Measurements from ENCODE around the gene SOAT2. TPM values are rescaled to one million over a fixed set of nuclear protein-coding genes. Genes with fewer than 3 reads are reported as not detected.

Gene SOAT2
- total RNA-seq, 4 donors from 2014 or later = 0.82 TPM; not detected in 3

DNA sequence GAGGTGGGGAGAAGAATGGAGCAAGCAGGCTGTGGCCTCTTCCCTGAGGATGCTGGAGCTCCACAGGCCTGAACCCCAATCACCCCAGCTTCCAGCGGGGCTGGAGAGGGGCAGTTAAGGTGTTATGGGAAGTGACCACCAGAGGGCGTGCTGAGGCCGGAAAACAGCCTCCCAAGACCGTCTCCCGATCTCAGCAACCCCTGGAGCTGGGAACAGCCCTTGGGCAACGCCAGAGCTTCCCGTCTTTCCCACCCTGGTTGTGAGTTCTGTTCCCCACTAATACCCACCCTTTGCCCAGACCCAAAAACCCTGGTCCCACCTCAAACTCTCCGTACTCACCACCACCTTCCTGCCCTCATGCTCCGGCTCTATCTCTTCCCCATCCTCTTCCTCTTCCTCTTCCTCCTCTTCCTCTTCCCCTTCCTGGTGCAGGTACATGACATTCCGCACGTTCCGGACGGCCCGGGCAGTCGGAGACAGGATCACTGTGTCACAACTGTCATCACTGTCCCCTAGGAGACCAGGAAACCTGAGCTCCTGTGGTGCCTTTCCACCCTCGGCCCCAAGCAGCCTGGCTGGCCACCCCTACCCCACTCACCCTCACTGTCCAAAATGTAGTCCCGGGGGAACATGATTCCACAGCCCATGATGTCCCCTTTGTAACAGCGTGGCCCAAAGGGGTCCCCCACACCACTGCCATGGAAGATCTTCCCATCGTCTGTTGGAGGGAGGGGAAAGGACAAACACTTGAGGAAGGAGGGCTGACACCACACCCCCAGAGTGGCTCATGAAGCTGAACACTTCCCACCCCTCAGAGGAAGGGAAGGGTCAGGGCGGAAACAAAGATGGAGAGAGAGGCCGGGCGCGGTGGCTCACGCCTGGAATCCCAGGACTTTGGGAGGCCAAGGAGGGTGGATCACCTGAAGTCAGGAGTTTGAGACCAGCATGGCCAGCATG, 37.0 kb upstream of the SOAT2 start:
- DNase-seq = peak; percentile 87 to 89
- intact Hi-C loops (cut with DNase I; ENCODE audit: low total_unique reads) = loop anchor here (2.0 to 10.0 kb wide), 2 partner anchors 33 to 129 kb away; no protein-coding TSS in a partner anchor
- Histone ChIP-seq H3K9me3 (no peaks in the 10 kb centered on the region), H3K4me1 (peaks cover 0 to 19% of the 10 kb centered on the region in 2 donors), H3K36me3 (no peaks in the 10 kb centered on the region), H3K27ac (peak overlapping the region; percentile 82 to 86), H3K4me3 (no peak overlapping the region), H3K27me3 (no peaks in the 10 kb centered on the region)
- TF ChIP-seq, protein P1, sequence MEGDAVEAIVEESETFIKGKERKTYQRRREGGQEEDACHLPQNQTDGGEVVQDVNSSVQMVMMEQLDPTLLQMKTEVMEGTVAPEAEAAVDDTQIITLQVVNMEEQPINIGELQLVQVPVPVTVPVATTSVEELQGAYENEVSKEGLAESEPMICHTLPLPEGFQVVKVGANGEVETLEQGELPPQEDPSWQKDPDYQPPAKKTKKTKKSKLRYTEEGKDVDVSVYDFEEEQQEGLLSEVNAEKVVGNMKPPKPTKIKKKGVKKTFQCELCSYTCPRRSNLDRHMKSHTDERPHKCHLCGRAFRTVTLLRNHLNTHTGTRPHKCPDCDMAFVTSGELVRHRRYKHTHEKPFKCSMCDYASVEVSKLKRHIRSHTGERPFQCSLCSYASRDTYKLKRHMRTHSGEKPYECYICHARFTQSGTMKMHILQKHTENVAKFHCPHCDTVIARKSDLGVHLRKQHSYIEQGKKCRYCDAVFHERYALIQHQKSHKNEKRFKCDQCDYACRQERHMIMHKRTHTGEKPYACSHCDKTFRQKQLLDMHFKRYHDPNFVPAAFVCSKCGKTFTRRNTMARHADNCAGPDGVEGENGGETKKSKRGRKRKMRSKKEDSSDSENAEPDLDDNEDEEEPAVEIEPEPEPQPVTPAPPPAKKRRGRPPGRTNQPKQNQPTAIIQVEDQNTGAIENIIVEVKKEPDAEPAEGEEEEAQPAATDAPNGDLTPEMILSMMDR (IDR thresholded peaks at IDR 0.05) = peak; percentile 88 to 96 (median 92)
- peak in 1 of 2 donors; percentile 26 for TF ChIP-seq POLR2A (IDR thresholded peaks at IDR 0.05)

DNA sequence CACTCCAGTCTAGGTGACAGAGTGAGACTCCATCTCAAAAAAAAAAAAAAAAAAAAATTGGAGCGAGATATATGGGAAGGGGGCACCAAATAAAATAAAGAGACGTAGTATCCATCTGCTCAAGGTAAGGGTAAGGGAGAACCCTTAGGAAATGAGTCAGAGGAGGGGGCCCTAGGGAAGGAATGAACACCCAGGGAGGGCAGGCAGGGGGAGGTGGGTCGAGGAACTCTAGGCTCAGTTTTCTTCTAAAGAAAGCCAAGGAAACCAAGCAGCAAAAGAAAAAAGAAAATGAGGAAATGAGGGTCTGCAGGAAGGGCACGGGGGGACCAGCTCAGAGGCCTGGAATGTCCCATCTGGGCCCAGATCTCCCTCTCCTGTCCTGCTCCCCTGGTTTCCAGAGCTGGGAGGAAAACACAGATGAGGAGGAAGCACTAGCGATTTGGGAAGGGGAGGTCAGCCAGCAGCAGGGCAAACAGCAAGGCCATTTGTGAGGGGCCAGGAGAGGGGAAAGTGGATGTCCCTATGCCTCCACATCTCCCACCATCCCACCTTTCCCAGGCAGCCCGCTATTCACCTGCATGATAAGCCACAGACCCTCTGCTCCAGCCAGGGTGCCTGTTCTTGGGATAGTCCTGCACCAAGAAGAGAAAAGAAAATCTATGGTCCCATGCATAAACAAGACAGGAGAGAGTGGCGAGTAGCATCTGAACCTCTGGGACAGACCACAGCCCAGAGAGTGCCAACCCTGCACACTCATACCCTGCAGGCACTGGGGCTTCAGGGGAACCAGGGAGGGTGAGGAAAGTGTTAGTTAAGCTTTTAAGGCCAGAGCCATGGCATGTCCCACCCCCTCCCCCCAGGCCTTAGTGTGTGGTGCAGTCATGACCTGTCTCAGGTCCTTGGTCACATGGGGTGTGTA, 36.0 kb upstream of the SOAT2 start:
- DNase-seq = peak in 1 of 2 donors; percentile 14
- H3K27ac ChIP-seq = peak overlapping the region; percentile 86 to 89
- no peaks in the 10 kb centered on the region for H3K36me3 ChIP-seq
- no peaks in the 10 kb centered on the region for H3K27me3 ChIP-seq
- H3K9me3 ChIP-seq = no peaks in the 10 kb centered on the region
- H3K4me1 ChIP-seq = peaks cover 2 to 12% of the 10 kb centered on the region in 2 donors
- no peak overlapping the region for H3K4me3 ChIP-seq
- intact Hi-C loops (cut with DNase I; ENCODE audit: low total_unique reads) = loop anchor here (2.0 to 10.0 kb wide), 2 partner anchors 31 to 127 kb away; no protein-coding TSS in a partner anchor
- no peak for TF ChIP-seq POLR2A (IDR thresholded peaks at IDR 0.05)
- TF ChIP-seq, protein P1 (IDR thresholded peaks at IDR 0.05) = no peak

DNA sequence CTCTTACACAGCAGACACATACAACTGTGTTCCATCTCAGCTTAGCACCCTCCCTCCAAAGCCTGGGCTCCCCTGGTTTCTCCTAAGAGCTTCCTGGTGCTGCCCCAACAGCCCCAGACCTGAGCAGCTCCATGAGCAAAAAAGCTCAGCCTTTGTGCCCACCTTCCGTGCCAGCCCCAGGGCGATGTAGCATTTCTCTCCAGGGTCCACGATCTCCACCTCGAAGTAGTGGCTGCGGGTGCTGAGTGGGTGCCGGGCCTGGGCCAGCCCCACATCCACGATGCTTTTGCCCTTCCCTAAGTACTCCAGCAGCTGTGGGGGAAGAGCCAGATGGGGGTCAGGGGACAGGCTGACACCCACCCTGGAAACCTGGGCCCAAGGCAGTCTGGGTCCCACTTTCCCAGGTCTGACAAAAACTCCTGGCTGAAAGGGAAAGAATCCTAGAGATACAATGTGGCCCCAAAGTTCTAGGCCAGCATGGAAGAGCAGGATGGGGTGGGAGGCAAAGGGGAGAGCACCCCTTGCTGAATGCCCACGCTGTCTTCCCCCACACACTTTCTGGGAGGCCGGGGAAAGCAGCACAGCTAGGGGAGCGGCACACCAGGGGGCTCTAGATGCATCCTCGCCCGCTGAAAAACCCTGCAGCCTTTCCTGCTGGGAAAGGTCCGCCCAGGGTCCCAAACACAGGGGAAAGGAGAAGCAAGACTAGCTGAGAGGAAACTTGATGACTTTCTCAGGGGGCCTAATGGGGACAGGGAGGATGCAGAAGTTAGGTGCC, 35.1 kb upstream of the SOAT2 start:
- Histone ChIP-seq H3K9me3 (no peaks in the 10 kb centered on the region), H3K27me3 (no peaks in the 10 kb centered on the region), H3K27ac (peak overlapping the region; percentile 86 to 89), H3K36me3 (no peaks in the 10 kb centered on the region), H3K4me3 (no peak overlapping the region), H3K4me1 (peaks cover 9 to 17% of the 10 kb centered on the region in 2 donors)
- peak in 1 of 2 donors; percentile 19 for DNase-seq
- intact Hi-C loops (cut with DNase I; ENCODE audit: low total_unique reads) = loop anchor here (2.0 to 10.0 kb wide), 2 partner anchors 31 to 127 kb away; no protein-coding TSS in a partner anchor
- TF ChIP-seq, protein P1 (IDR thresholded peaks at IDR 0.05) = no peak
- no peak for TF ChIP-seq POLR2A (IDR thresholded peaks at IDR 0.05)

DNA sequence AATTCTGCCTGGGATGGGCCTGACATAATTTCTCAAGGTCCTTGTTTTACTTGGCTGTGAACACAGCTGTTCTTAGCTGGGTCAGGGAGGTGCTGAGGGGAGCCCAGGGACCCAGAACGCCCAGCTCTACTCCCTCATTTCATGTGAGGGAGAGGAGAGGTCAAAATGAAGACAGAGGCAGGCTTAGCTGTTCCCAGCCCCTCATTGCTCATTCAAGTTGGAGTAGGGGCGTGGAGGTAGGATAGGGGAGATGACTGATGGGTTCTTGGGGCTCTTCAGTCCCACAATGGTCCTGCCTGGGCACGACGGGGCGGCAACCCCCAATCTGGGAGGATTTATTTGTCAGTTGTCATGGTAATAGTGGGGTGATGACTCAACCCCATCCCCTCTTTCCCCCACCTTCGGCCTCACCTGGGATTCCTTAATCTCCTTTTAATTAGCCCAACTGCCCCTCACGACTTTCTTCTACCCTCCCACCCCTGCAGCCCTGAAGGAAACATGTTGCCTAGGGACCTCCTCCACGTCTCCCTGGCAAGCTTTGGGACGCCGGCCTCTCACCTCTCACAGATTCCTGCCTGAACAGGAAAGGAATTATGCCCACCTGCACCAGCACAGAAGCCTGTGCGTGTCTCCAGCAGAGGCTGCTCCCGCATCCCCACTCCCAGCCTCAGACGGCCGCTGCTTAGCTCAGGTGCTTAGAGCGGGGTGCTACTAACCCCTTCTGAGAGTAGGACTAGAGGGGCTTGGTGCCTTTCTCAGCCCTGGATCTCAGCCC, 34.3 kb upstream of the SOAT2 start:
- Histone ChIP-seq H3K27ac (peak overlapping the region; percentile 86 to 89), H3K27me3 (no peaks in the 10 kb centered on the region), H3K4me1 (peaks cover 11 to 19% of the 10 kb centered on the region in 2 donors), H3K9me3 (no peaks in the 10 kb centered on the region), H3K36me3 (no peaks in the 10 kb centered on the region), H3K4me3 (no peak overlapping the region)
- DNase-seq = peak in 1 of 2 donors; percentile 17
- intact Hi-C loops (cut with DNase I; ENCODE audit: low total_unique reads) = loop anchor here (10.0 kb wide), 1 partner anchor 126 kb away; no protein-coding TSS in a partner anchor
- TF ChIP-seq, protein P1 (IDR thresholded peaks at IDR 0.05) = no peak
- TF ChIP-seq POLR2A (IDR thresholded peaks at IDR 0.05) = no peak

Measured in uterus (tissue), 4 donors.